ENCODE results near the gene RABL2B.

Gene RABL2B

GRCh38 chr22:50722048-50722701, 61.3 kb downstream of the RABL2B start:
- DNase-seq (ENCODE audit: low spot score): no peak

- no peak for DNase-seq (ENCODE audit: low spot score)
Observed at GRCh38 chr22:50721257-50721844, 62.1 kb downstream of the RABL2B start.

- DNase-seq (ENCODE audit: low spot score): no peak
Observed at GRCh38 chr22:50720301-50721256, 62.9 kb downstream of the RABL2B start.

GRCh38 chr22:50719814-50720300, 63.6 kb downstream of the RABL2B start:
- DNase-seq (ENCODE audit: low spot score): no peak

GRCh38 chr22:50718352-50718709, 65.1 kb downstream of the RABL2B start:
- DNase-seq (ENCODE audit: low spot score): no peak

GRCh38 chr22:50717709-50718351, 65.6 kb downstream of the RABL2B start:
- no peak for DNase-seq (ENCODE audit: low spot score)
